Stimulated activated CD8-positive, alpha-beta memory T cell treated with anti-CD3 and anti-CD28 coated beads, Interleukin-7, amount 100 ng/mL, for 48 hours (primary cell): Measurements from ENCODE around the gene SCN5A.

Experiments
- DNase-seq, 2 donors: peaks; one replicate each; pipeline ENCODE4 v3.0.0-alpha.2; 2020; ENCODE audit warnings: low read depth in 1 of 2; ENCODE audit errors: extremely low read depth in 1 of 2

SCN5A gene

GRCh38 chr3:38511546-38511945 is 137.9 kb downstream of the SCN5A start:
- DNase-seq: no peak

GRCh38 chr3:38510631-38511030 is 138.9 kb downstream of the SCN5A start:
- DNase-seq: no peak

- DNase-seq: no peak
Observed at GRCh38 chr3:38509732-38510131, 139.8 kb downstream of the SCN5A start.

- no peak for DNase-seq
Observed at GRCh38 chr3:38507120-38507519, 142.4 kb downstream of the SCN5A start.

GRCh38 chr3:38500688-38501417 is 148.6 kb downstream of the SCN5A start:
- DNase-seq: no peak
